COLO829 (cell line): ENCODE measurements around the gene FRMD4A.
"Not testable (repeated sequence)": the region's sequence is repeated elsewhere in the genome, so short reads cannot be mapped to it uniquely, and the experiment has no call there.

Experiments used
- DNase-seq: peaks from one replicate; pipeline ENCODE4 v3.0.0; 2012; ENCODE audit warnings: low spot score

Gene FRMD4A

GRCh38 chr10:13718820-13719219 is 611.9 kb downstream of the FRMD4A start:
- DNase-seq, result no peak

- no peak for DNase-seq
Observed at GRCh38 chr10:13717936-13718772, 612.6 kb downstream of the FRMD4A start.

GRCh38 chr10:13717571-13717935 is 613.2 kb downstream of the FRMD4A start:
- DNase-seq, result no peak

GRCh38 chr10:13716081-13717071 is 614.3 kb downstream of the FRMD4A start:
- peak; percentile 78 for DNase-seq

- not testable (repeated sequence) for DNase-seq
Observed at GRCh38 chr10:13715596-13715995, 615.1 kb downstream of the FRMD4A start.

GRCh38 chr10:13715100-13715499 is 615.6 kb downstream of the FRMD4A start:
- no peak for DNase-seq

GRCh38 chr10:13712837-13713581 is 617.7 kb downstream of the FRMD4A start:
- peak; percentile 65 for DNase-seq

GRCh38 chr10:13712476-13712836 is 618.3 kb downstream of the FRMD4A start:
- DNase-seq, result no peak

GRCh38 chr10:13711291-13711690 is 619.4 kb downstream of the FRMD4A start:
- DNase-seq, result no peak

- no peak for DNase-seq
Observed at GRCh38 chr10:13709931-13710650, 620.6 kb downstream of the FRMD4A start.

GRCh38 chr10:13708256-13708990 is 622.3 kb downstream of the FRMD4A start:
- no peak for DNase-seq

- DNase-seq, result peak; percentile 77
Observed at GRCh38 chr10:13707156-13707881, 623.4 kb downstream of the FRMD4A start.

GRCh38 chr10:13706604-13707003 is 624.1 kb downstream of the FRMD4A start:
- DNase-seq, result no peak

- no peak for DNase-seq
Observed at GRCh38 chr10:13706175-13706574, 624.5 kb downstream of the FRMD4A start.

- no peak for DNase-seq
Observed at GRCh38 chr10:13705526-13706174, 625.1 kb downstream of the FRMD4A start.

GRCh38 chr10:13704964-13705363 is 625.8 kb downstream of the FRMD4A start:
- no peak for DNase-seq

- DNase-seq, result no peak
Observed at GRCh38 chr10:13703997-13704536, 626.7 kb downstream of the FRMD4A start.

GRCh38 chr10:13703101-13703818 is 627.5 kb downstream of the FRMD4A start:
- DNase-seq, result no peak
